Natural killer cell (primary cell): ENCODE results near the gene CTDP1. TPM values are rescaled to one million over a fixed set of nuclear protein-coding genes. Genes with fewer than 3 reads are reported as not detected.

Experiments
- ATAC-seq, 3 donors: fragments of 150-1000 bp in 2 of 3; fragments of 200-7000 bp in 1 of 3; cut with Tn5 transposase; 1 replicate in 1 of 3; 2 replicates in 2 of 3; pipeline ENCODE4 v1.10.0; 2021; ENCODE audit warnings: mild to moderate bottlenecking in 2 of 3, moderate library complexity in 2 of 3
- DNase-seq, 2 donors: peaks; one replicate each; pipeline versions ENCODE4 v3.0.0 to v3.0.0-alpha.2; 2013 to 2021; ENCODE audit warnings: mixed read lengths in 1 of 2
- H3K27ac ChIP-seq: one replicate; pipeline ENCODE4 v1.5.1; 2013; ENCODE audit warnings: mild to moderate bottlenecking, low read length
- H3K27me3 ChIP-seq: one replicate; pipeline ENCODE4 v1.6.1; 2013; ENCODE audit warnings: low read length; ENCODE audit not compliant: control insufficient read depth, insufficient read depth
- H3K36me3 ChIP-seq: one replicate; pipeline ENCODE4 v1.6.1; 2013; ENCODE audit warnings: low read length; ENCODE audit not compliant: control insufficient read depth, insufficient read depth
- H3K4me1 ChIP-seq: one replicate; pipeline ENCODE4 v1.6.1; 2013; ENCODE audit warnings: low read length; ENCODE audit not compliant: control insufficient read depth, insufficient read depth
- H3K4me3 ChIP-seq: one replicate; pipeline ENCODE4 v1.5.1; 2013; ENCODE audit warnings: low read length
- H3K9me3 ChIP-seq: one replicate; pipeline ENCODE4 v1.6.1; 2013; ENCODE audit warnings: low read length; ENCODE audit not compliant: control insufficient read depth, insufficient read depth
- H3K27ac Mint-ChIP-seq, 2 donors: one replicate each; pipeline ENCODE4 v1.8.0; 2022; ENCODE audit warnings: mild to moderate bottlenecking in 2 of 2, mixed read lengths in 2 of 2, moderate library complexity in 1 of 2
- H3K27me3 Mint-ChIP-seq, 2 donors: one replicate each; pipeline ENCODE4 v1.8.0; 2022; ENCODE audit warnings: low read depth in 2 of 2, mixed read lengths in 2 of 2
- H3K36me3 Mint-ChIP-seq: one replicate; pipeline ENCODE4 v1.8.0; 2022; ENCODE audit warnings: mixed read lengths
- H3K4me1 Mint-ChIP-seq, 2 donors: one replicate each; pipeline ENCODE4 v1.8.0; 2022; ENCODE audit warnings: mixed read lengths in 2 of 2
- H3K4me3 Mint-ChIP-seq: one replicate; pipeline ENCODE4 v1.8.0; 2022; ENCODE audit warnings: mild to moderate bottlenecking, moderate library complexity, mixed read lengths
- H3K9me3 Mint-ChIP-seq, 2 donors: one replicate each; pipeline ENCODE4 v1.8.0; 2022; ENCODE audit warnings: mixed read lengths in 2 of 2
- WGBS: methylation state at CpG from one replicate; pipeline ENCODE4 v1.1.7; 2013; ENCODE audit warnings: missing lambda C conversion rate; ENCODE audit not compliant: insufficient coverage; 5-methylcytosine and 5-hydroxymethylcytosine counted together
- intact Hi-C: fragments of 100-400 bp; cut with micrococcal nuclease; formaldehyde crosslinking; loops from one replicate; pipeline ENCODE4 v1.14.2; 2022
- total RNA-seq, 4 donors: library from RNA; stranded (reverse); fragments of 120-200 nt in 1 of 4; gene quantifications; one replicate each; pipeline versions ENCODE4 v1.2.3 to v1.2.4, GENCODE V29; 2013 to 2022
- TF ChIP-seq, protein P1 (sequence below): fragments of 200-600 bp; IDR thresholded peaks from one replicate; pipeline ENCODE4 v1.8.0; 2022; ENCODE audit warnings: antibody characterized with exemption

The CTDP1 gene
- total RNA-seq, 3 donors from 2014 or later (not counting 1 experiment from before 2014, with no cell fraction given) = 66.9 to 89.4 (median 77.1) TPM

DNA sequence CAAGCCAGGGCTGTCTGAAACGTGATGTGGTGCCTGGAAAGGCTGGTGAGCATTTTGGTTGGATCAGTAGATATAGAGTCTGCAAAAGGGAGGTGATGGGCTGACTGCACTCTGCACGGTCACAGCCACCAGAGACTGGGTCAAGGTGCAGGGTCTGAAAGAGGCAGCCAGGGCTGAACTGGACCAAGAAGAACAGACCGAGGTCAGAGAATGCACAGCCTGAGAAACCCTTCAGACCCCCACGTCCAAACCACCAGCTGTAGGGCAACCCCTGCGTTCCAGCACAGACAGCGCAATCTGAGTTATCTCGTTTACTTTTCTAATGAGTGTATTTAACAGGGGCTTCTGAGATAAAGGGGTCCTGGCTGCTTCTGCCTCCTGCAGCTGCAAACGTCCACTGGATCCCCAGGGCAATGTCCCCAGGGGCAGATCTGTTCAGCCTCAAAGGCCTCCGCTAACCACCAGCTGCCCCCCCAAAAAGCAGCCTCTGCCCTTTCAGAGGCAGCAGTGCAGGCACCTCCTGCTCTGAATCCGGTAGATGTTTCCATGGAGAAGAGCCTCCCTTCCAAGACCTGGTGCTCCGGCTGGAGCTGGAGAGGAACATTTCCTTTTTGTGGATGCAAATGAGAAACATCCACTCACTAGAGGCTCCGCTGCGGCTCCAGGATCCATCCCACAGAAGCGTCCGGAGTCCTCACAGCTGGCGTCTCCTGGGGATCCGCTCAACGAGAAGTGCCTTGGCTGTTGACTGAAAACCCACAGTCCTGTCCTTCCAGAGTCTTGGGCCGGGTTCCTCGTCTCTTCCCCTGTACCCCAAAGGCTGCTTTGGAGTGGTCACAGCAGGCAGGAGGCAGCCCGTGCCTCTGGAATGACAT, 117.2 kb downstream of the CTDP1 start:
- Histone ChIP-seq H3K27ac (no peak overlapping the region), H3K27me3 (peaks cover 23% of the 10 kb centered on the region), H3K36me3 (no peaks in the 10 kb centered on the region), H3K9me3 (no peaks in the 10 kb centered on the region), H3K4me1 (peaks cover 26% of the 10 kb centered on the region), H3K4me3 (no peak overlapping the region)
- TF ChIP-seq, protein P1, sequence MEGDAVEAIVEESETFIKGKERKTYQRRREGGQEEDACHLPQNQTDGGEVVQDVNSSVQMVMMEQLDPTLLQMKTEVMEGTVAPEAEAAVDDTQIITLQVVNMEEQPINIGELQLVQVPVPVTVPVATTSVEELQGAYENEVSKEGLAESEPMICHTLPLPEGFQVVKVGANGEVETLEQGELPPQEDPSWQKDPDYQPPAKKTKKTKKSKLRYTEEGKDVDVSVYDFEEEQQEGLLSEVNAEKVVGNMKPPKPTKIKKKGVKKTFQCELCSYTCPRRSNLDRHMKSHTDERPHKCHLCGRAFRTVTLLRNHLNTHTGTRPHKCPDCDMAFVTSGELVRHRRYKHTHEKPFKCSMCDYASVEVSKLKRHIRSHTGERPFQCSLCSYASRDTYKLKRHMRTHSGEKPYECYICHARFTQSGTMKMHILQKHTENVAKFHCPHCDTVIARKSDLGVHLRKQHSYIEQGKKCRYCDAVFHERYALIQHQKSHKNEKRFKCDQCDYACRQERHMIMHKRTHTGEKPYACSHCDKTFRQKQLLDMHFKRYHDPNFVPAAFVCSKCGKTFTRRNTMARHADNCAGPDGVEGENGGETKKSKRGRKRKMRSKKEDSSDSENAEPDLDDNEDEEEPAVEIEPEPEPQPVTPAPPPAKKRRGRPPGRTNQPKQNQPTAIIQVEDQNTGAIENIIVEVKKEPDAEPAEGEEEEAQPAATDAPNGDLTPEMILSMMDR = no peak
- Mint-ChIP-seq H3K4me3 (no peak overlapping the region), H3K27ac (no peak overlapping the region), H3K9me3 (no peaks in the 10 kb centered on the region), H3K4me1 (peaks cover 6 to 17% of the 10 kb centered on the region in 2 donors), H3K27me3 (peaks cover 43 to 50% of the 10 kb centered on the region in 2 donors), H3K36me3 (no peaks in the 10 kb centered on the region)
- DNase-seq (no peak), ATAC-seq (no peak)
- intact Hi-C loops = no loop called here
- WGBS = 79% methylated on average over 21 of the region's 21 CpGs

DNA sequence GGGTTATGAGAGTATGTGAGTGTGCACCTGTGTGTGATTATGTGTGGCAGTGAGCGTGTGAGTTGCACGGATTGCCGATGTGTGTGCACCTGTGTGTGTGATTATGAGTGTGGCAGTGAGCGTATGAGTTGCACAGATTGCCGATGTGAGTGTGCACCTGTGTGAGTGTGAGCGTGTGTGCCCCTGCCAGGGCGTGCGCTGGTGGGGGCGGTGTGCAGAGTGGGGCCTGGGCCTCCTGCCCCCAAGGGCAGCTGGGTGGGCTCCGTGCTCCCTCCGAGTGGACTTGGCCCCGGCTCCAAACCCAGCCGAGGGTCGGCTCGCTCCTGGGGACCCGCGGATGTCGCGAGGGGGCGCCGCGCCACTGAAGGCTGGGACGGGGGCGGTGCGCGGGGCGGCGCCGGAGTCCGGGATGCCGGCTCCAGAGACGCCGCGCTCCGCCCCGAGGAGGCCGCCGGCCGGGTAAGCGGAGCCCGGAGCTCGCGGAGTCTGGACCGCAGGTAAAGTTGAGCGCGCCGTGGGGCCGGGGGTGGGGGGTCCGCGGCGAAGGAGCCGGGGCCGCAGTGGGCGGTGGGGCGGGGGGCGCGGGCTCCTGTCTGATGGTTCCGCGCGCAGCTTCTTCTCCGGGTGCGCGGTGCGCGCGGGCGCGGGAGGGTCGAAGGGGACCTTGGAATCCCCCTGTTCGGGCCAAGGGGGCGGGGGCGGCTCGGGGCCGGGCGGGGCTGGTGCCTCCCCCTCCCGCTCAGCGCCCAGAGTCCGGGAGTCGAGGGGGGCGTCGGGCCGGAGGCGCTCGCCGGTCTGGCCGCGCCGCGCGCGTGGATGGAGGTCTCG, 118.1 kb downstream of the CTDP1 start, which contains the start of gene KCNG2:
Gene KCNG2, plus strand, starts transcription at position 421 of the 828 bp plus-strand sequence. CDS start 65,730 bp downstream, outside the sequence.
- TF ChIP-seq, protein P1 = no peak
- no peak within 1 kb of the TSS for H3K4me3 Mint-ChIP-seq
- Histone ChIP-seq H3K4me1 (peaks cover 17% of the 10 kb centered on the region), H3K27me3 (peaks cover 23% of the 10 kb centered on the region), H3K4me3 (no peak within 1 kb of the TSS), H3K27ac (no peak within 1 kb of the TSS), H3K9me3 (no peaks in the 10 kb centered on the region), H3K36me3 (no peaks in the 10 kb centered on the region)
- 5% methylated on average over 92 of the region's 92 CpGs for WGBS
- intact Hi-C loops = no loop called here
- H3K27me3 Mint-ChIP-seq = peaks cover 33 to 41% of the 10 kb centered on the region in 2 donors
- no peak within 1 kb of the TSS for H3K27ac Mint-ChIP-seq
- no peaks in the 10 kb centered on the region for H3K36me3 Mint-ChIP-seq
- H3K4me1 Mint-ChIP-seq = peaks cover 0 to 14% of the 10 kb centered on the region in 2 donors
- ATAC-seq (no peak), DNase-seq (peak in 1 of 2 donors; percentile 28)
- no peaks in the 10 kb centered on the region for H3K9me3 Mint-ChIP-seq

DNA sequence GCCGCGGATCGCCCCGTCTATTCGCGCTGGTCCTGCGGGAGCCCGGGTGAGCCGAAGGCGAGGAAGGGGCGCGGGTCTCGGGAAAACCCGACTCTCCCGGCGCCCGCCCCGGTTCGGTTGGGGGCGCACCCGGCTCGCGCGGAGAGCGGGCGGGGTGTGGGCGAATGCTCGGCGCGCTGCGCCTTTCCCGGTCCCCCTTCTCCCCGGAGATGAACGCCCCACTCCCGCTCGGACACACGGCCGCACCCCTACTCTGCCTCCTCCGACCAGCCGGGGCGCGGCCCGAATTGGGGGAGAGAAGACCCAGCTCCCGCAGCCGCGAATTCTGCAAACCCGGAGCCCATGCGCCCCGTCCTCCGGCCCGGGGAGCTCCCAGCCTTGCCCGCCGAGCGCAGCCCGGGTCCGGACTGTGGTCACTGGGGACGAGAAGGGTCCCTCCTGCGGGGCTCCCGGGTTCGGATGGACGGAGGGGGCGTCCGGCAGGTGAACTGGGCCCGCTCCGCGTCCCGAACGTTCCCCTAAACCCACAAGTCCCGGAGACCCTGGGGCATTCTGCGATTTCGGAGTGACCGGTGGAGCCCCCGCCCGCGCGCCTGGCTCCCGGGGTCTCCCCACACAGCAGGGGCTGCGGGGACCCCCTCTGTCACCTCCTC, 118.9 kb downstream of the CTDP1 start:
- DNase-seq (no peak), ATAC-seq (no peak)
- TF ChIP-seq, protein P1 = no peak
- no peak overlapping the region for H3K27ac ChIP-seq
- Mint-ChIP-seq H3K27me3 (peaks cover 33 to 41% of the 10 kb centered on the region in 2 donors), H3K27ac (no peak overlapping the region), H3K9me3 (no peaks in the 10 kb centered on the region), H3K36me3 (no peaks in the 10 kb centered on the region), H3K4me1 (peaks cover 0 to 14% of the 10 kb centered on the region in 2 donors), H3K4me3 (no peak overlapping the region)
- no peaks in the 10 kb centered on the region for H3K36me3 ChIP-seq
- 1% methylated on average over 78 of the region's 78 CpGs for WGBS
- peaks cover 23% of the 10 kb centered on the region for H3K27me3 ChIP-seq
- intact Hi-C loops = no loop called here
- H3K4me1 ChIP-seq = peaks cover 16% of the 10 kb centered on the region
- H3K4me3 ChIP-seq = no peak overlapping the region
- H3K9me3 ChIP-seq = no peaks in the 10 kb centered on the region
